Neural progenitor cell (in vitro differentiated cells): Measurements from ENCODE around the gene REPIN1. TPM values are rescaled to one million over a fixed set of nuclear protein-coding genes. Genes with fewer than 3 reads are reported as not detected.
A peak's percentile ranks its signal among the peaks of the same experiment; 100 is the strongest.

Experiments
- DNase-seq: peaks from one replicate; pipeline ENCODE4 v3.0.0-alpha.2; 2016; ENCODE audit warnings: low spot score
- H2AFZ ChIP-seq: fragments of 200-600 bp; sonication (generic); replicated peaks from 2 replicates; pipeline ENCODE4 v1.6.1; 2016; ENCODE audit warnings: antibody characterized with exemption
- H3F3A ChIP-seq: fragments of 200-600 bp; sonication (generic); 2 replicates; pipeline ENCODE4 v1.6.1; 2016; ENCODE audit warnings: antibody characterized with exemption, low read depth
- H3K27ac ChIP-seq: fragments of 200-600 bp; sonication (generic); 2 replicates; pipeline ENCODE4 v1.5.1; 2016; ENCODE audit warnings: mild to moderate bottlenecking
- H3K27me3 ChIP-seq: fragments of 200-600 bp; sonication (generic); 2 replicates; pipeline ENCODE4 v1.6.1; 2016; ENCODE audit warnings: mild to moderate bottlenecking, moderate library complexity
- H3K36me3 ChIP-seq: fragments of 200-600 bp; sonication (generic); 2 replicates; pipeline ENCODE4 v1.5.1; 2016
- H3K4me1 ChIP-seq: fragments of 200-600 bp; sonication (generic); 2 replicates; pipeline ENCODE4 v1.6.1; 2016; ENCODE audit warnings: mixed run types
- H3K4me2 ChIP-seq: fragments of 200-600 bp; sonication (generic); 2 replicates; pipeline ENCODE4 v1.6.1; 2016
- H3K4me3 ChIP-seq: fragments of 200-600 bp; sonication (generic); 2 replicates; pipeline ENCODE4 v1.5.1; 2016
- H3K79me2 ChIP-seq: fragments of 200-600 bp; sonication (generic); 2 replicates; pipeline ENCODE4 v1.6.1; 2016; ENCODE audit warnings: low read depth
- H3K9ac ChIP-seq: fragments of 200-600 bp; sonication (generic); 2 replicates; pipeline ENCODE4 v1.6.1; 2016
- H3K9me3 ChIP-seq: fragments of 200-600 bp; sonication (generic); 2 replicates; pipeline ENCODE4 v1.5.1; 2016; ENCODE audit warnings: low read depth
- H4K20me1 ChIP-seq: fragments of 200-600 bp; sonication (generic); 2 replicates; pipeline ENCODE4 v1.6.1; 2016; ENCODE audit warnings: low read depth
- H3K27ac Mint-ChIP-seq: 3 replicates; pipeline ENCODE4 v1.8.0; 2021; ENCODE audit warnings: mixed read lengths
- H3K27me3 Mint-ChIP-seq: 2 replicates; pipeline ENCODE4 v1.8.0; 2022; ENCODE audit warnings: low read depth, mild to moderate bottlenecking, inconsistent platforms, moderate library complexity, mixed read lengths; ENCODE audit not compliant: insufficient read depth
- H3K36me3 Mint-ChIP-seq: 3 replicates; pipeline ENCODE4 v1.8.0; 2021; ENCODE audit warnings: mixed read lengths
- H3K4me1 Mint-ChIP-seq: 3 replicates; pipeline ENCODE4 v1.8.0; 2021; ENCODE audit warnings: mixed read lengths
- H3K4me3 Mint-ChIP-seq: 3 replicates; pipeline ENCODE4 v1.8.0; 2021; ENCODE audit warnings: mild to moderate bottlenecking, moderate library complexity, mixed read lengths
- H3K9me3 Mint-ChIP-seq: 3 replicates; pipeline ENCODE4 v1.8.0; 2020; ENCODE audit warnings: mixed read lengths
- CTCF ChIP-seq: fragments of 200-600 bp; sonication (generic); IDR thresholded peaks from 2 replicates; pipeline ENCODE4 v1.5.1; 2017; ENCODE audit warnings: antibody characterized with exemption, mild to moderate bottlenecking
- EZH2 ChIP-seq: fragments of 200-600 bp; sonication (generic); IDR thresholded peaks from 2 replicates; pipeline ENCODE4 v1.6.1; 2017; ENCODE audit warnings: antibody characterized with exemption, mild to moderate bottlenecking, moderate library complexity
- EZH2phosphoT487 ChIP-seq: fragments of 200-600 bp; sonication (generic); IDR thresholded peaks from 2 replicates; pipeline ENCODE4 v1.6.1; 2017; ENCODE audit warnings: antibody characterized with exemption
- total RNA-seq: library from RNA; depleted of rRNA; stranded (reverse); fragments of >200 nt; gene quantifications from 2 replicates; pipeline ENCODE4 v1.2.3, GENCODE V29; 2015; ENCODE audit warnings: low replicate concordance

REPIN1 gene
- total RNA-seq, 1 donor from 2014 or later, result 18.0 TPM

DNA sequence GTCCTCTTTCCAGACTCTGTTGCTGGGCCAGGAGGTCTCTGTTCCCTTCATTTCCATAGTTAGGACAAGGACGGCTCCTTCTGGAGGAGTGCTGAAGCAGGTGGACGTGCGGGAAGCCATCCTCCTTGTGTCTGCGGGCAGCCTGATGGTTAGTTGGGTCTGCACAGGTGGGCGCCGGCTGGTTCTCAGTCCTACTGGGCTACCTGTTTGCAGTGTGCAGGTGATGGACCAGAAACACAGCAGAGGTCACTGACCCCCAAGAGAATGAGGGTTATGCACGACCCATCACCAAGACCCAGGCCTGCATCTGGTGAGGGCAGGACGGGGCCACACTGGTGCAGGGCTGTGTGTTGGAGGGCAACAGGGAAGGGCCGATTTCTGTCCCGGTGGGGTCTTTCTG, 35.0 kb upstream of the REPIN1 start:
- Histone ChIP-seq H3K4me3 (no peak overlapping the region), H3F3A (peaks cover 5% of the 10 kb centered on the region), H2AFZ (no peak overlapping the region), H3K36me3 (no peaks in the 10 kb centered on the region), H3K27ac (no peak overlapping the region), H3K79me2 (no peaks in the 10 kb centered on the region), H4K20me1 (peaks cover 4% of the 10 kb centered on the region), H3K9me3 (no peaks in the 10 kb centered on the region), H3K9ac (no peak overlapping the region), H3K27me3 (peaks cover under 1% of the 10 kb centered on the region), H3K4me1 (peaks cover 13% of the 10 kb centered on the region), H3K4me2 (no peak overlapping the region)
- Mint-ChIP-seq H3K4me1 (peaks cover 17% of the 10 kb centered on the region), H3K9me3 (no peaks in the 10 kb centered on the region), H3K27ac (no peak overlapping the region), H3K27me3 (peaks cover 7% of the 10 kb centered on the region), H3K4me3 (no peak overlapping the region), H3K36me3 (no peaks in the 10 kb centered on the region)
- TF ChIP-seq EZH2 (no peak), EZH2phosphoT487 (no peak)
- no peak for DNase-seq

GRCh38 chr7:150334108-150334507, 34.5 kb upstream of the REPIN1 start:
- no peak overlapping the region for H3K27ac Mint-ChIP-seq
- Histone ChIP-seq H3K9ac (no peak overlapping the region), H3F3A (peaks cover 5% of the 10 kb centered on the region), H3K27ac (no peak overlapping the region), H3K9me3 (no peaks in the 10 kb centered on the region), H3K4me2 (no peak overlapping the region), H3K36me3 (no peaks in the 10 kb centered on the region), H3K4me1 (peaks cover 13% of the 10 kb centered on the region), H4K20me1 (peaks cover 4% of the 10 kb centered on the region), H2AFZ (no peak overlapping the region), H3K27me3 (peaks cover 5% of the 10 kb centered on the region), H3K79me2 (no peaks in the 10 kb centered on the region), H3K4me3 (no peak overlapping the region)
- no peak overlapping the region for H3K4me3 Mint-ChIP-seq
- H3K9me3 Mint-ChIP-seq, result no peaks in the 10 kb centered on the region
- TF ChIP-seq EZH2 (no peak), CTCF (no peak), EZH2phosphoT487 (no peak)
- no peak for DNase-seq
- H3K27me3 Mint-ChIP-seq, result peaks cover 10% of the 10 kb centered on the region
- H3K4me1 Mint-ChIP-seq, result peaks cover 15% of the 10 kb centered on the region
- no peaks in the 10 kb centered on the region for H3K36me3 Mint-ChIP-seq

- Histone ChIP-seq H3K4me1 (peaks cover 13% of the 10 kb centered on the region), H4K20me1 (peaks cover 4% of the 10 kb centered on the region), H3K9ac (no peak overlapping the region), H3K79me2 (no peaks in the 10 kb centered on the region), H3K27ac (no peak overlapping the region), H3K27me3 (peaks cover 17% of the 10 kb centered on the region), H2AFZ (no peak overlapping the region), H3F3A (no peaks in the 10 kb centered on the region), H3K4me3 (no peak overlapping the region), H3K4me2 (no peak overlapping the region), H3K36me3 (no peaks in the 10 kb centered on the region), H3K9me3 (no peaks in the 10 kb centered on the region)
- no peak overlapping the region for H3K4me3 Mint-ChIP-seq
- peak overlapping the region; percentile 81 for H3K27ac Mint-ChIP-seq
- TF ChIP-seq CTCF, result no peak
- TF ChIP-seq EZH2phosphoT487, result no peak
- TF ChIP-seq EZH2, result no peak
- H3K4me1 Mint-ChIP-seq, result peaks cover 26% of the 10 kb centered on the region
- no peak for DNase-seq
- no peaks in the 10 kb centered on the region for H3K9me3 Mint-ChIP-seq
- no peaks in the 10 kb centered on the region for H3K36me3 Mint-ChIP-seq
- peaks cover 18% of the 10 kb centered on the region for H3K27me3 Mint-ChIP-seq
Observed at GRCh38 chr7:150335108-150335773, 33.4 kb upstream of the REPIN1 start.

- no peaks in the 10 kb centered on the region for H3K36me3 ChIP-seq
Observed at GRCh38 chr7:150335774-150336112, 32.9 kb upstream of the REPIN1 start.

More at GRCh38 chr7:150335774-150336112, 32.9 kb upstream of the REPIN1 start:
- Mint-ChIP-seq H3K4me1 (peaks cover 27% of the 10 kb centered on the region), H3K4me3 (no peak overlapping the region), H3K27ac (no peak overlapping the region), H3K27me3 (peaks cover 18% of the 10 kb centered on the region), H3K9me3 (no peaks in the 10 kb centered on the region), H3K36me3 (no peaks in the 10 kb centered on the region)
- H4K20me1 ChIP-seq, result peaks cover 5% of the 10 kb centered on the region
- no peak overlapping the region for H3K9ac ChIP-seq
- H3K4me3 ChIP-seq, result no peak overlapping the region
- H3K27ac ChIP-seq, result no peak overlapping the region
- peaks cover 22% of the 10 kb centered on the region for H3K27me3 ChIP-seq
- H3K4me2 ChIP-seq, result no peak overlapping the region
- no peaks in the 10 kb centered on the region for H3K9me3 ChIP-seq
- H3F3A ChIP-seq, result no peaks in the 10 kb centered on the region
- H2AFZ ChIP-seq, result no peak overlapping the region
- DNase-seq, result no peak
- H3K4me1 ChIP-seq, result peaks cover 18% of the 10 kb centered on the region
- TF ChIP-seq CTCF (no peak), EZH2phosphoT487 (no peak)
- no peaks in the 10 kb centered on the region for H3K79me2 ChIP-seq
